ENCODE measurements around the gene FUBP1.

- 0 out of 2 replicates have a peak, but pooled peaks have one; percentile 24 for TF ChIP-seq POLR2AphosphoS5 (IDR thresholded peaks at IDR 0.05; ENCODE audit: low read depth, low read length)
- no peak for TF ChIP-seq POLR2A (IDR thresholded peaks at IDR 0.05; ENCODE audit: low read depth, low read length)
Observed at GRCh38 chr1:77948841-77949424, 29.9 kb downstream of the FUBP1 start.
